CD4-positive, alpha-beta T cell (primary cell): ENCODE results near the gene CDKL2. TPM values are rescaled to one million over a fixed set of nuclear protein-coding genes. Genes with fewer than 3 reads are reported as not detected.
A peak's percentile ranks its signal among the peaks of the same experiment; 100 is the strongest.

Experiments used
- ATAC-seq: fragments of 200-7000 bp; cut with Tn5 transposase; one replicate; pipeline ENCODE4 v1.10.0; 2022; ENCODE audit warnings: mild to moderate bottlenecking; ENCODE audit not compliant: poor library complexity
- CTCF ChIA-PET: fragments of 350-600 bp; sonication (Branson Sonifier 250); formaldehyde crosslinking; loops from one replicate; lab custom pipeline; 2021; ENCODE audit warnings: antibody characterized with exemption, inconsistent platforms; lab: Charles Lee
- POLR2A ChIA-PET: fragments of 350-600 bp; sonication (Branson Sonifier 250); formaldehyde crosslinking; loops from one replicate; lab custom pipeline; 2021; ENCODE audit warnings: antibody characterized with exemption, inconsistent platforms; lab: Charles Lee
- DNase-seq, 14 experiments: peaks; one replicate each; pipeline ENCODE4 v3.0.0-alpha.2; 2013 to 2020; ENCODE audit warnings: mixed read lengths in 2 of 14
- H3K27ac ChIP-seq, 2 donors: one replicate each; pipeline versions ENCODE4 v1.5.1 to v1.7.0; 2013; ENCODE audit warnings: low read length in 2 of 2, low read depth in 1 of 2, mild to moderate bottlenecking in 1 of 2
- H3K27me3 ChIP-seq, 2 experiments: 1 replicate in 1 of 2; 2 replicates in 1 of 2; pipeline versions ENCODE4 v1.6.1 to v1.7.0; 2013; ENCODE audit warnings: low read length in 2 of 2, control low read depth in 1 of 2, mild to moderate bottlenecking in 1 of 2, moderate library complexity in 1 of 2; ENCODE audit not compliant: insufficient read depth in 2 of 2, control insufficient read depth in 1 of 2
- H3K36me3 ChIP-seq: one replicate; pipeline ENCODE4 v1.6.1; 2013; ENCODE audit warnings: low read length, control low read depth; ENCODE audit not compliant: insufficient read depth
- H3K4me1 ChIP-seq: one replicate; pipeline ENCODE4 v1.6.1; 2013; ENCODE audit warnings: low read length, control low read depth; ENCODE audit not compliant: insufficient read depth
- H3K4me3 ChIP-seq: one replicate; pipeline ENCODE4 v1.5.1; 2013; ENCODE audit warnings: mild to moderate bottlenecking, low read length, moderate library complexity
- H3K9me3 ChIP-seq, 2 experiments: 1 replicate in 1 of 2; 2 replicates in 1 of 2; pipeline versions ENCODE4 v1.6.1 to v1.7.0; 2013; ENCODE audit warnings: low read length in 2 of 2, mild to moderate bottlenecking in 2 of 2, control low read depth in 1 of 2, moderate library complexity in 1 of 2; ENCODE audit not compliant: control insufficient read depth in 1 of 2, insufficient read depth in 1 of 2
- H3K27ac Mint-ChIP-seq: one replicate; pipeline ENCODE4 v1.8.0; 2020; ENCODE audit warnings: mixed read lengths
- H3K27me3 Mint-ChIP-seq: one replicate; pipeline ENCODE4 v1.8.0; 2021; ENCODE audit warnings: mixed read lengths
- H3K36me3 Mint-ChIP-seq: one replicate; pipeline ENCODE4 v1.8.0; 2021; ENCODE audit warnings: low read depth, mixed read lengths
- H3K4me1 Mint-ChIP-seq: one replicate; pipeline ENCODE4 v1.8.0; 2021; ENCODE audit warnings: low read depth, mixed read lengths
- H3K4me3 Mint-ChIP-seq: one replicate; pipeline ENCODE4 v1.8.0; 2020; ENCODE audit warnings: mild to moderate bottlenecking, mixed read lengths
- H3K9me3 Mint-ChIP-seq: one replicate; pipeline ENCODE4 v1.8.0; 2020; ENCODE audit warnings: mixed read lengths
- intact Hi-C, 2 experiments: fragments of 100-400 bp; cut with DNase I in 1 of 2; cut with micrococcal nuclease in 1 of 2; formaldehyde crosslinking; loops; one replicate each; pipeline versions ENCODE4 v1.15.1 to v1.9.0; 2023 to 2025; cut with DNase I, micrococcal nuclease
- total RNA-seq, 174 experiments: library from RNA in 2 of 174; stranded (reverse) in 2 of 174; gene quantifications; one replicate each; pipeline ENCODE4 v1.2.3 and lab custom pipeline; 2021 to 2026
- TF ChIP-seq, protein P1 (sequence below): fragments of 200-600 bp; IDR thresholded peaks from one replicate; pipeline ENCODE4 v1.8.0; 2022; ENCODE audit warnings: antibody characterized with exemption, mild to moderate bottlenecking

Gene CDKL2
- total RNA-seq, 2 experiments from 2014 or later, result 0.38 to 0.92 TPM

DNA sequence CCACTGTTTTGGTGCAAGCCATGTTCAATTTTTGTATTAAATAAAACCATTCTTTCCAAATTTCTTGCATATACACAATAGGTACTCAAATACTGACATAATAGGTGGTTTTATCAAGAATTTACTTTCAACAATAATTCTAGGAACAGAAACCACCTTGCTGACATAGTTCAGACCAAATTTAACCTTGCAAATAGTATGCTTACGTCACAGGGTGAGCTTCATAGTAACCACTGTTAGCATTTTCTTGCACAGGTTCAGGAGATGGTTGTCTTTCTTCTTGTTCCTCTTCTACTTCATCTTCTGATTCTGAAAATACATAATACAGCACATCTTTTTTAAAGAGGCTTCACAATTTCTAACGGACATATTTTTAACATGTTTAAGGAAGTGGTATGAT is 25.2 kb upstream of the CDKL2 start:
- peak overlapping the region; percentile 78 for H3K27ac Mint-ChIP-seq
- H3K27ac ChIP-seq, result peak overlapping the region; percentile 38 to 43
- ChIA-PET POLR2A (interaction anchor here (0.6 to 3.2 kb wide), 5 partner anchors 9 to 246 kb away, joined by 3 to 24 read pairs (median 3); partner anchors contain the start of genes CDKL2 and USO1), CTCF (interaction anchor here (0.7 to 3.6 kb wide), 4 partner anchors 10 to 69 kb away, joined by 3 to 16 read pairs (median 3); partner anchors contain the start of gene USO1)
- peaks cover 99% of the 10 kb centered on the region for H3K36me3 Mint-ChIP-seq
- ATAC-seq (peak; percentile 85), DNase-seq (peak in 3 of 14 experiments; percentile 68 to 82 (median 71))
- no peaks in the 10 kb centered on the region for H3K9me3 Mint-ChIP-seq
- peaks cover 91% of the 10 kb centered on the region for H3K36me3 ChIP-seq
- H3K4me3 Mint-ChIP-seq, result peak overlapping the region; percentile 42
- H3K27me3 ChIP-seq, result no peaks in the 10 kb centered on the region
- intact Hi-C loops, result loop anchor here (1.0 to 5.0 kb wide), 4 partner anchors 42 to 122 kb away; partner anchors contain the start of gene USO1 (in 1 of the 2)
- peaks cover 68% of the 10 kb centered on the region for H3K4me1 Mint-ChIP-seq
- TF ChIP-seq, protein P1, sequence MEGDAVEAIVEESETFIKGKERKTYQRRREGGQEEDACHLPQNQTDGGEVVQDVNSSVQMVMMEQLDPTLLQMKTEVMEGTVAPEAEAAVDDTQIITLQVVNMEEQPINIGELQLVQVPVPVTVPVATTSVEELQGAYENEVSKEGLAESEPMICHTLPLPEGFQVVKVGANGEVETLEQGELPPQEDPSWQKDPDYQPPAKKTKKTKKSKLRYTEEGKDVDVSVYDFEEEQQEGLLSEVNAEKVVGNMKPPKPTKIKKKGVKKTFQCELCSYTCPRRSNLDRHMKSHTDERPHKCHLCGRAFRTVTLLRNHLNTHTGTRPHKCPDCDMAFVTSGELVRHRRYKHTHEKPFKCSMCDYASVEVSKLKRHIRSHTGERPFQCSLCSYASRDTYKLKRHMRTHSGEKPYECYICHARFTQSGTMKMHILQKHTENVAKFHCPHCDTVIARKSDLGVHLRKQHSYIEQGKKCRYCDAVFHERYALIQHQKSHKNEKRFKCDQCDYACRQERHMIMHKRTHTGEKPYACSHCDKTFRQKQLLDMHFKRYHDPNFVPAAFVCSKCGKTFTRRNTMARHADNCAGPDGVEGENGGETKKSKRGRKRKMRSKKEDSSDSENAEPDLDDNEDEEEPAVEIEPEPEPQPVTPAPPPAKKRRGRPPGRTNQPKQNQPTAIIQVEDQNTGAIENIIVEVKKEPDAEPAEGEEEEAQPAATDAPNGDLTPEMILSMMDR, result no peak
- H3K9me3 ChIP-seq, result no peaks in the 10 kb centered on the region
- H3K27me3 Mint-ChIP-seq, result no peaks in the 10 kb centered on the region
- no peak overlapping the region for H3K4me3 ChIP-seq
- peaks cover 5% of the 10 kb centered on the region for H3K4me1 ChIP-seq

DNA sequence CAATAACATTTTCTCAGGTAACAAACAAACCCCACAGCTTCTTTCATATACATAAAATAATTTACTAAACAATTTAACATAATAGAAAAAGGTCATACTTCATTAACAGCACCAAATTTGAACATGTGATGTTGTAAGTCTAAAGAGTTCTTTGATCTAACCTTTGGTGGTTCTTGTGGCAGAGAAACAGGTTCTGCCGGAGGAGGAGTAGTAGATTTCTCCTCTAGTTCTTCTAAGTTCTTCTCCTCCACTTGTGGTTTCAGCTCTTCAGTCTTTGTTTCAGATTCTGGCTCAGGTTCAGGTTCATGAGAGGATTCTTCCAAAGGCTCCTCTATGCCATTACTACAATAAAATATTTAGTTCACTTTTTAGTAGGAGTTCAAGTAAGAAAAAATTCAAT is 24.6 kb upstream of the CDKL2 start:
- peaks cover 99% of the 10 kb centered on the region for H3K36me3 Mint-ChIP-seq
- intact Hi-C loops, result loop anchor here (1.0 to 5.0 kb wide), 6 partner anchors 18 to 122 kb away; partner anchors contain the start of genes G3BP2 (in 1 of the 2) and USO1 (in 1 of the 2)
- peaks cover 86% of the 10 kb centered on the region for H3K36me3 ChIP-seq

DNA sequence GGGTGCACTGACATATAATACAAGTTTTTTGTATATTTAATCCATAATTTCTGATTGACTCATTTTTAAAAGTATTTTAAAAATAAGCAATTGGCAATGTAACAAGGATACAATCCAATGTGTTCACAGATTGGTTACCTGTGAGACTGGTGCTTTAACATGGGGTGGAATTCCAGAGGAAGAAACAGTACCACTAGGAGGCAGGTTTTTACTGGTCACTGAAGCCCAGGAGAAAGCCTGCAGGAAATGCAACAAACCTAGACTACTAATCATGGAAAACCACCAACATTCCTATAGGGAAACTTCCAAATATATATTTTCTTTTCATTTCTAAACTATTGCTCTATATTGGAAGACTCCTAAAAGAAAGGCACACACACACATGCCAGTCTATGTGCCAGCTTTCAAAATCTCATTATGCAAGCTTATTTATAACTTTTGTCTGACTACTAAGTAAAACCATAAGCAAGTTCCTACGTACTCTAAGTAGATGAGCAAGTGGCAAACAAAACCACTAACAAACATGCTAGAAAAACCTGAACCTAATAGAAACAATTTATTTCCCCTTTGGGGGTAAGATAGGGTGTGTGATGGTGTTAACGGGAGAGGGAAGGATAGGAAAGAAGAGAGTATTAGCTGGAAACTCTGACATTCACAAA is 23.6 kb upstream of the CDKL2 start:
- Mint-ChIP-seq H3K4me3 (no peak overlapping the region), H3K9me3 (no peaks in the 10 kb centered on the region), H3K36me3 (peaks cover 97% of the 10 kb centered on the region), H3K27ac (peak overlapping the region; percentile 78), H3K4me1 (peaks cover 53% of the 10 kb centered on the region), H3K27me3 (no peaks in the 10 kb centered on the region)
- DNase-seq, result peak in 3 of 14 experiments; percentile 27 to 34 (median 29)
- ChIA-PET CTCF (interaction anchor here (1.2 to 3.6 kb wide), 4 partner anchors 11 to 70 kb away, joined by 4 to 16 read pairs (median 4); partner anchors contain the start of genes CDKL2 and USO1), POLR2A (interaction anchor here (1.9 to 3.2 kb wide), 3 partner anchors 18 to 70 kb away, joined by 7 to 24 read pairs (median 15); partner anchors contain the start of gene USO1)
- Histone ChIP-seq H3K9me3 (no peaks in the 10 kb centered on the region), H3K4me1 (peaks cover 5% of the 10 kb centered on the region), H3K27me3 (no peaks in the 10 kb centered on the region), H3K36me3 (peaks cover 86% of the 10 kb centered on the region), H3K27ac (peak overlapping the region in 1 of 2 donors; percentile 9), H3K4me3 (no peak overlapping the region)
- ATAC-seq, result no peak
- intact Hi-C loops, result loop anchor here (1.0 to 5.0 kb wide), 2 partner anchors 19 to 53 kb away; partner anchors contain the start of gene G3BP2 (in 1 of the 2)
- TF ChIP-seq, protein P1, result peak; percentile 29

More for the DNA sequence above, 24.6 kb upstream of the CDKL2 start:
- ChIA-PET CTCF (interaction anchor here (1.2 to 3.6 kb wide), 4 partner anchors 10 to 69 kb away, joined by 3 to 16 read pairs (median 4); partner anchors contain the start of genes CDKL2 and USO1), POLR2A (interaction anchor here (0.6 to 3.2 kb wide), 4 partner anchors 10 to 247 kb away, joined by 3 to 24 read pairs (median 9); partner anchors contain the start of gene USO1)
- peaks cover 62% of the 10 kb centered on the region for H3K4me1 Mint-ChIP-seq
- H3K9me3 Mint-ChIP-seq, result no peaks in the 10 kb centered on the region
- Histone ChIP-seq H3K4me3 (no peak overlapping the region), H3K4me1 (peaks cover 5% of the 10 kb centered on the region), H3K27me3 (no peaks in the 10 kb centered on the region), H3K9me3 (no peaks in the 10 kb centered on the region), H3K27ac (peak overlapping the region; percentile 19 to 43)
- DNase-seq (peak in 4 of 14 experiments; percentile 10 to 67 (median 53)), ATAC-seq (peak; percentile 38)
- H3K27me3 Mint-ChIP-seq, result no peaks in the 10 kb centered on the region
- H3K4me3 Mint-ChIP-seq, result peak overlapping the region; percentile 7
- H3K27ac Mint-ChIP-seq, result peak overlapping the region; percentile 78
- TF ChIP-seq, protein P1, result no peak
